HepG2 (cell line): ENCODE data around the gene BCL2L1. TPM values are rescaled to one million over a fixed set of nuclear protein-coding genes. Genes with fewer than 3 reads are reported as not detected.

Experiments
- ATAC-seq: fragments of 200-7000 bp; cut with Tn5 transposase; 3 replicates; pipeline ENCODE4 v1.9.1; 2020; ENCODE audit warnings: mild to moderate bottlenecking, moderate library complexity
- BruUV-seq: library from RNA; stranded (reverse); fragments of 400-500 nt; replicated peaks from 2 replicates; lab custom pipeline; 2021; lab: Mats Ljungman, UMichigan
- CTCF ChIA-PET: fragments of 300-600 bp; formaldehyde crosslinking; extraction: SDS; loops from one replicate; lab custom pipeline; 2021; ENCODE audit warnings: low total read pairs, inconsistent platforms, low intra/inter-chr PET ratio; lab: Yijun Ruan, JAX
- POLR2A ChIA-PET: fragments of 350-600 bp; sonication (Branson Sonifier 250); formaldehyde crosslinking; loops from one replicate; lab custom pipeline; 2020; ENCODE audit warnings: antibody characterized with exemption, inconsistent platforms; lab: Yijun Ruan, JAX
- DNase-seq: peaks from one replicate; pipeline ENCODE4 v3.0.0-alpha.2; 2015; ENCODE audit warnings: low spot score
- FAIRE-seq: peaks from 3 replicates; lab custom pipeline; 2011; peaks lifted over from hg19 to GRCh38; lab: Jason Lieb, UNC
- H2AFZ ChIP-seq: one replicate; pipeline ENCODE4 v1.6.1; 2011; ENCODE audit warnings: low read length, inconsistent platforms
- H3K27ac ChIP-seq: fragments of 300-600 bp; 3 replicates; pipeline ENCODE4 v1.8.0; 2011; ENCODE audit warnings: mixed run types, mild to moderate bottlenecking, mixed read lengths, low read length, inconsistent platforms; ENCODE audit not compliant: insufficient read depth; ENCODE audit errors: extremely low read length
- H3K27me3 ChIP-seq, 2 experiments: fragments of 200-600 bp in 1 of 2; 2 replicates in 1 of 2; 3 replicates in 1 of 2; pipeline versions ENCODE4 v1.6.0 to v1.8.0; 2011; ENCODE audit warnings: low read length in 2 of 2, mild to moderate bottlenecking in 2 of 2, moderate library complexity in 2 of 2, inconsistent platforms in 1 of 2; ENCODE audit not compliant: insufficient read depth in 2 of 2, control insufficient read depth in 1 of 2
- H3K36me3 ChIP-seq, 2 experiments: fragments of 200-600 bp in 1 of 2; replicated peaks in 1 of 2; 2 replicates in 1 of 2; 3 replicates in 1 of 2; pipeline versions ENCODE4 v1.5.1 to v1.8.0; 2011; ENCODE audit warnings: low read length in 2 of 2, inconsistent platforms in 1 of 2; ENCODE audit not compliant: insufficient read depth in 2 of 2, control insufficient read depth in 1 of 2
- H3K4me1 ChIP-seq: 2 replicates; pipeline ENCODE4 v1.5.1; 2012; ENCODE audit warnings: low read length, inconsistent platforms; ENCODE audit not compliant: insufficient read depth
- H3K4me2 ChIP-seq: 2 replicates; pipeline ENCODE4 v1.6.0; 2011; ENCODE audit warnings: low read depth, low read length, inconsistent platforms
- H3K4me3 ChIP-seq, 3 experiments: fragments of 200-600 bp in 1 of 3; sonication (generic), shearing (Covaris generic) in 1 of 3; replicated peaks in 1 of 3; 2 replicates each; pipeline ENCODE4 v1.5.1; 2011 to 2016; ENCODE audit warnings: low read length in 3 of 3, inconsistent platforms in 2 of 3, low read depth in 2 of 3, mild to moderate bottlenecking in 2 of 3, control low read depth in 1 of 3, mixed read lengths in 1 of 3; ENCODE audit not compliant: insufficient read depth in 1 of 3
- H3K79me2 ChIP-seq: one replicate; pipeline ENCODE4 v1.6.1; 2011; ENCODE audit warnings: low read length, inconsistent platforms; ENCODE audit not compliant: insufficient read depth
- H3K9ac ChIP-seq: 2 replicates; pipeline ENCODE4 v1.6.0; 2011; ENCODE audit warnings: mild to moderate bottlenecking, low read depth, low read length, inconsistent platforms; ENCODE audit not compliant: insufficient read depth
- H3K9me3 ChIP-seq: 2 replicates; pipeline ENCODE4 v1.5.1; 2012; ENCODE audit warnings: mild to moderate bottlenecking, low read length
- H4K20me1 ChIP-seq: 2 replicates; pipeline ENCODE4 v1.6.0; 2011; ENCODE audit warnings: inconsistent platforms, mild to moderate bottlenecking, low read length, moderate library complexity; ENCODE audit not compliant: insufficient read depth
- ARNT ChIP-seq: fragments of 450-650 bp; IDR thresholded peaks from 2 replicates; pipeline ENCODE4 v1.6.1; 2017
- CBX2 ChIP-seq, 2 experiments: fragments of 200-600 bp in 1 of 2; sonication (generic); formaldehyde crosslinking in 1 of 2; IDR thresholded peaks; 2 replicates each; pipeline versions ENCODE4 v1.7.0 to v1.8.1; 2018 to 2022; ENCODE audit warnings: low read depth in 2 of 2, low read length in 1 of 2, mild to moderate bottlenecking in 1 of 2, missing genetic modification reagents in 1 of 2
- CEBPB ChIP-seq: IDR thresholded peaks from 2 replicates; pipeline ENCODE4 v1.6.1; 2011; ENCODE audit warnings: low read depth, low read length, improper control_type of control experiment, borderline replicate concordance
- EHMT2 ChIP-seq: fragments of 200-600 bp; sonication (generic); IDR thresholded peaks from 2 replicates; pipeline ENCODE4 v1.7.0; 2017; ENCODE audit warnings: antibody characterized with exemption, low read depth, low read length, borderline replicate concordance
- ELF3 ChIP-seq: IDR thresholded peaks from 2 replicates; pipeline ENCODE4 v1.6.1; 2016; ENCODE audit warnings: missing genetic modification reagents, missing compliant biosample characterization
- MEIS2 ChIP-seq: sonication (generic); formaldehyde crosslinking; IDR thresholded peaks from 2 replicates; pipeline ENCODE4 v1.9.0; 2021; ENCODE audit warnings: mild to moderate bottlenecking, missing genetic modification reagents
- NCOA2 ChIP-seq: sonication (generic); formaldehyde crosslinking; IDR thresholded peaks from 2 replicates; pipeline ENCODE4 v1.8.0; 2022; ENCODE audit warnings: inconsistent platforms
- PTBP1 ChIP-seq: fragments of 200-400 bp; formaldehyde crosslinking; IDR thresholded peaks from 2 replicates; pipeline ENCODE4 v1.6.1; 2018; ENCODE audit warnings: low read length, low read depth; ENCODE audit not compliant: poor library complexity, severe bottlenecking
- TAF15 ChIP-seq: fragments of 200-400 bp; formaldehyde crosslinking; IDR thresholded peaks from one replicate; pipeline ENCODE4 v1.6.1; 2018; ENCODE audit warnings: mild to moderate bottlenecking, low read depth, low read length; ENCODE audit not compliant: poor library complexity, severe bottlenecking
- ZNF446 ChIP-seq: sonication (generic); formaldehyde crosslinking; IDR thresholded peaks from 2 replicates; pipeline ENCODE4 v1.5.0; 2020; ENCODE audit warnings: mild to moderate bottlenecking, missing genetic modification reagents
- ZNF468 ChIP-seq: sonication (generic); formaldehyde crosslinking; IDR thresholded peaks from 2 replicates; pipeline ENCODE4 v1.8.0; 2022; ENCODE audit warnings: mild to moderate bottlenecking, moderate library complexity, missing genetic modification reagents
- ZNF484 ChIP-seq: sonication (generic); formaldehyde crosslinking; IDR thresholded peaks from 2 replicates; pipeline ENCODE4 v1.5.1; 2020; ENCODE audit warnings: mild to moderate bottlenecking, low read depth, missing genetic modification reagents, borderline replicate concordance
- ZNF674 ChIP-seq: sonication (generic); formaldehyde crosslinking; IDR thresholded peaks from 2 replicates; pipeline ENCODE4 v1.5.0; 2020; ENCODE audit warnings: low read depth, mild to moderate bottlenecking, missing genetic modification reagents
- ZNF746 ChIP-seq: sonication (generic); formaldehyde crosslinking; IDR thresholded peaks from 2 replicates; pipeline ENCODE4 v1.8.0; 2022; ENCODE audit warnings: mild to moderate bottlenecking, missing genetic modification reagents
- WGBS: methylation state at CpG from one replicate; pipeline ENCODE4 v1.1.6; 2017; ENCODE audit warnings: low lambda C conversion rate; 5-methylcytosine and 5-hydroxymethylcytosine counted together
- in situ Hi-C: cut with HindIII; loops from 2 replicates; pipeline ENCODE4 v1.10.0; 2017; ENCODE audit warnings: low pct_unique_long_range_greater_than_20kb; ENCODE audit not compliant: extremely low pct_ligation_motif_present
- intact Hi-C: fragments of 100-400 bp; cut with micrococcal nuclease; formaldehyde crosslinking; loops from one replicate; pipeline ENCODE4 v1.10.0; 2022; ENCODE audit not compliant: unreplicated experiment
- polyA plus RNA-seq, 8 experiments: library from polyadenylated mRNA; depleted of rRNA in 3 of 8; stranded (reverse) in 7 of 8; unstranded in 1 of 8; fragments of >200 nt; fragmentation: Illumina TruSeq in 4 of 8; extraction: Trizol in 4 of 8; gene quantifications; 2 replicates each; pipeline versions ENCODE4 v1.2.1 to v1.2.3, GENCODE V29; 2011 to 2016; ENCODE audit warnings: low read depth in 4 of 8, missing spikeins in 1 of 8, mixed read lengths in 1 of 8; ENCODE audit not compliant: insufficient read depth in 1 of 8
- total RNA-seq, 5 experiments: library from RNA; depleted of rRNA; stranded (reverse); fragments of >200 nt; fragmentation: Illumina TruSeq; extraction: Trizol; gene quantifications; 2 replicates each; pipeline ENCODE4 v1.2.3, GENCODE V29; 2016; ENCODE audit warnings: low read depth in 1 of 5
- TF ChIP-seq, protein P1 (sequence below): sonication (generic); formaldehyde crosslinking; IDR thresholded peaks from 2 replicates; pipeline ENCODE4 v1.5.1; 2020; ENCODE audit warnings: missing genetic modification reagents, mild to moderate bottlenecking, borderline replicate concordance
- TF ChIP-seq, protein P2 (sequence below): sonication (generic); formaldehyde crosslinking; IDR thresholded peaks from 2 replicates; pipeline ENCODE4 v1.4.0; 2020; ENCODE audit warnings: missing genetic modification reagents
- TF ChIP-seq, protein P3 (sequence below): sonication (generic); formaldehyde crosslinking; IDR thresholded peaks from 2 replicates; pipeline ENCODE4 v1.8.0; 2022; ENCODE audit warnings: mild to moderate bottlenecking, missing genetic modification reagents, moderate library complexity

The BCL2L1 gene
- total and polyA plus RNA-seq, 2 of the 13 experiments (the other 11 are each of a cell fraction or from before 2014, with no cell fraction given): 164 to 258 TPM

DNA sequence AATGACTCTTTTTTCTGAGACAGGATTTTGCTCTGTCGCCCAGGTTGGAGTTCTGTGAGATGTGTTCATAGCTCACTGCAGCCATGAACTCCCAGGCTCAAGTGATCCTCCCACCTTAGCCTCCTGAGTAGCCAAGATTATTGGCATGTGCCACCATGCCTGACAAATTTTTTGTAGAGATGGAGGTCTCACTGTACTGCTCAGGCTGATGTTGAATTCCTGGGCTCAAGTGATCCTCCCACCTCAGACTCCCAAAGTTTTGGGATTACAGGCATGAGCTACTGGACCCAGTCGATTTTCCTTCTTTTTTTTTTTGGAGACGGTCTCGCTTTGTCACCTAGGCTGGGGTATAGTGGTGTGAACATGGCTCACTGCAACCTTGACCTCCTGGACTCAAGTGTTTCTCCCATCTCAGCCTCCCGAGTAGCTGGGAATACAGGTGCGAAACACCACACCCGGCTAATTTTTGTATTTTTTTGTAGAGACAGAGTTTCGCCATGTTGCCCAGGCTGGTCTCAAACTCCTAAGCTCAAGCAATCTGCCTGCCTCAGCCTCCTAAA is 24.3 kb downstream of the BCL2L1 start (continued):
- 0 out of 2 replicates have a peak, but pooled peaks have one; percentile 67 for TF ChIP-seq ZNF468 (CRISPR knock-in tag)

DNA sequence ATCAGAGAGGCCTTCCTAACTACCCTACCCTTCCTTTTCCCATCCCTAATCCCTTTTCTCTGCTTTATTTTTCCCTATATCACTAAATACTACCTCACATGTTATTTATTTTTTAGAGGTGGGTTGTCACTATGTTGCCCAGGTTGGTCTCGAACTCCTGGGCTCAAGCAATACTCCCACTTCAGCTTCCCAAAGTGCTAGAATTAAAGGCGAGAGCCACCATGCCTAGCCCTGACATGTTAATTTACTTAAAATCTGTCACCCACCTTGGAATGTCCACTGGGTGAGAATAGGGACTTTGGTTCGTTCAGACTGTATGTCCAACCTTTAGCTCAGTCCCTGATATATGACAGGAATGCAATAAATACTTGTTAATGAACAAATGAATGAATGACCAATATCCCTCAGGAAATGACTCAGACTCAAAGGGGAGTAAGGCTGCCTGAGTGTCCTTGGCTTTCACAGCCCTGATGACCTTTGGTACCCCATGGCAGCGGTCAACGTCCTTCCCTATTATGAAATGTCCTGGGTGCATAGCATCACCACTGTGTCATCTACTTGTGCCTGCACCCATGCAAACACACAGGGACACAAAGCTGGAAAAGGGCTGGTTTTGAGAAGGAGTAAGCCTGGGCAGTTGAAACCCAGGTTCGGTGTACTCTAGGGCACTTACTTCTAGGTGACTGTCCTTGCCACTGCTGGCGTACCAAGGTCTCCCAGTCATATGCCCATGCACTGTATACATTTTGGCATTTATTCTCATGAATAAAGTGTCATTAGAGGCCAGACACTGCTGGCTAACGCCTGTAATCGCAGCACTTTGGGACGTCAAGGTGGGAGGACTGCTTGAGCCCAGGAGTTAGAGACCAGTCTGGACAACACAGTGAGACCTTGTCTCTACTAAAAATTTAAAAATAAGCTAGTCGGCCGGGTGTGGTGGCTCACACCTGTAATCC is 26.5 kb downstream of the BCL2L1 start:
- no peak overlapping the region for H2AFZ ChIP-seq
- H3K4me1 ChIP-seq: peaks cover 93% of the 10 kb centered on the region
- no peaks in the 10 kb centered on the region for H3K9me3 ChIP-seq
- DNase-seq (peak; percentile 100), ATAC-seq (peak; percentile 84), FAIRE-seq (peak; percentile 97)
- WGBS: 43% methylated on average over 12 of the region's 12 CpGs
- no peaks in the 10 kb centered on the region for H3K27me3 ChIP-seq
- H3K9ac ChIP-seq: peak overlapping the region; percentile 70
- peaks cover 93% of the 10 kb centered on the region for H3K79me2 ChIP-seq
- ChIA-PET POLR2A (interaction anchor here (0.8 to 33.2 kb wide), 19 partner anchors 8 to 149 kb away, joined by 3 to 2822 read pairs (median 13); partner anchors contain the start of genes BCL2L1, ID1 and TPX2), CTCF (interaction anchor here (0.9 to 1.9 kb wide), 3 partner anchors 28 to 34 kb away, joined by 3 to 7 read pairs (median 4); no protein-coding TSS in a partner anchor)
- H3K4me3 ChIP-seq: peak overlapping the region in 1 of 3 experiments; percentile 10; a peak in 1 of 6 replicates
- in situ Hi-C loops (no loop called here), intact Hi-C loops (loop anchor here (1.0 to 5.0 kb wide), 4 partner anchors 8 to 34 kb away; no protein-coding TSS in a partner anchor)
- H3K4me2 ChIP-seq: peak overlapping the region; percentile 58
- TSS peak; percentile 70 for BruUV-seq
- peaks cover 41 to 69% of the 10 kb centered on the region in 2 experiments for H3K36me3 ChIP-seq
- H4K20me1 ChIP-seq: no peaks in the 10 kb centered on the region; the same call in 1 of the 2 replicates
- peak overlapping the region; percentile 83 for H3K27ac ChIP-seq
- TF ChIP-seq NCOA2 (peak; percentile 100), ZNF484 (CRISPR knock-in tag) (peak; percentile 50; the same call in 1 of the 2 replicates), CBX2 (IDR thresholded peaks at IDR 0.05; ENCODE audit: low read depth, low read length) (no peak), CBX2 (CRISPR knock-in tag; IDR thresholded peaks at IDR 0.05; ENCODE audit: low read depth) (no peak), PTBP1 (no peak), ZNF446 (CRISPR knock-in tag) (no peak; the same call in 1 of the 2 replicates), ZNF674 (CRISPR knock-in tag) (0 out of 2 replicates have a peak, but pooled peaks have one; percentile 73), ARNT (no peak), ELF3 (CRISPR knock-in tag) (peak; percentile 99), MEIS2 (CRISPR knock-in tag) (peak; percentile 95), TAF15 (no peak), EHMT2 (no peak; the same call in 1 of the 2 replicates), ZNF746 (peak; percentile 98), CEBPB (peak; percentile 98)
- TF ChIP-seq, protein P1, sequence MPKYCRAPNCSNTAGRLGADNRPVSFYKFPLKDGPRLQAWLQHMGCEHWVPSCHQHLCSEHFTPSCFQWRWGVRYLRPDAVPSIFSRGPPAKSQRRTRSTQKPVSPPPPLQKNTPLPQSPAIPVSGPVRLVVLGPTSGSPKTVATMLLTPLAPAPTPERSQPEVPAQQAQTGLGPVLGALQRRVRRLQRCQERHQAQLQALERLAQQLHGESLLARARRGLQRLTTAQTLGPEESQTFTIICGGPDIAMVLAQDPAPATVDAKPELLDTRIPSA: no peak
- TF ChIP-seq, protein P2, sequence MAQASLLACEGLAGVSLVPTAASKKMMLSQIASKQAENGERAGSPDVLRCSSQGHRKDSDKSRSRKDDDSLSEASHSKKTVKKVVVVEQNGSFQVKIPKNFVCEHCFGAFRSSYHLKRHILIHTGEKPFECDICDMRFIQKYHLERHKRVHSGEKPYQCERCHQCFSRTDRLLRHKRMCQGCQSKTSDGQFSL: peak; percentile 73; the same call in 1 of the 2 replicates
- TF ChIP-seq, protein P3, sequence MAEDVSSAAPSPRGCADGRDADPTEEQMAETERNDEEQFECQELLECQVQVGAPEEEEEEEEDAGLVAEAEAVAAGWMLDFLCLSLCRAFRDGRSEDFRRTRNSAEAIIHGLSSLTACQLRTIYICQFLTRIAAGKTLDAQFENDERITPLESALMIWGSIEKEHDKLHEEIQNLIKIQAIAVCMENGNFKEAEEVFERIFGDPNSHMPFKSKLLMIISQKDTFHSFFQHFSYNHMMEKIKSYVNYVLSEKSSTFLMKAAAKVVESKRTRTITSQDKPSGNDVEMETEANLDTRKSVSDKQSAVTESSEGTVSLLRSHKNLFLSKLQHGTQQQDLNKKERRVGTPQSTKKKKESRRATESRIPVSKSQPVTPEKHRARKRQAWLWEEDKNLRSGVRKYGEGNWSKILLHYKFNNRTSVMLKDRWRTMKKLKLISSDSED (CRISPR knock-in tag): no peak
